HT1080 (cell line): ENCODE results near the gene BRINP2. TPM values are rescaled to one million over a fixed set of nuclear protein-coding genes. Genes with fewer than 3 reads are reported as not detected.

ENCODE experiments used
- DNase-seq: peaks from one replicate; pipeline ENCODE4 v3.0.0-alpha.2; 2015; ENCODE audit warnings: low read depth
- total RNA-seq: library from RNA; depleted of rRNA; stranded (reverse); fragments of >200 nt; shearing (Covaris generic); gene quantifications from 2 replicates; pipeline ENCODE4 v1.2.3, GENCODE V29; 2014

The BRINP2 gene
- total RNA-seq, 1 experiment from 2014 or later = 0.63 TPM

DNA sequence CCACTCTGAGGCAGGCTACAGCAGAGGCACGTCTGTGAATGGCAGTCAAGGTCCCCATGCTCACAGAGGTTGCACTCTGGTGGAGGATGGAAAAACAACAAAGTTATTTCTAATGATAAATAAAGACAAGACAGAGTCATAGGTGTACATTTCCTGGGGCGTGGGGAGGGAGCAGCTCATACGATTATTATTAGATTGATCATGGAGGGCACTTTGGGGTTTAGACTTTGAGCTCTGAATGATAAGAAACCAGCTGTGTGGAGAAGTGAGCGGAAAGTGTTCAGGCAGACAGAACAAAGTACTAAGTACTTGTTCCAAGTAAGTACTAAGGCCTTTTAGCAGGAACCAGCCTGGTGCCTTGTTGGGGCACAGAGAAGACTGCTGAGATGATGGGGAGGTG, 86.8 kb downstream of the BRINP2 start:
- no peak for DNase-seq

DNA sequence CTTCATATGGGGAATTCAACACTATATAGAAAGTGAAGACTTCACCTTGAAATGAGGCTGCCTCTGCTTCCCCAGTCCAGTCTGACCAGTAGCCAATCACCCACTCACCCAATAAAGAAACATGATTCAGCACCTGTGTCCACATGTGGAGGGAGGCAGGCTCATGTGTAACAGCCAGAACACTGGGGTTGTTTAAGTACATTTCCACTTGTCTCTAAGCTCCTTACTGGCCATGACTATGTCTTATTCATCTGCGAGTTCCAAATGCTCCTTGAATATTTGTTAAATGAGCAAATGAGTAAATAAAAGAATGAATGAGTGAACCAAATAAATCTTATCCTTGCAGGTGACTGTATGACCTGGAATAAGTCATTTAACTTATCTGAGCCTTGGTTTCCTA, 100.1 kb downstream of the BRINP2 start:
- DNase-seq = peak; percentile 22

DNA sequence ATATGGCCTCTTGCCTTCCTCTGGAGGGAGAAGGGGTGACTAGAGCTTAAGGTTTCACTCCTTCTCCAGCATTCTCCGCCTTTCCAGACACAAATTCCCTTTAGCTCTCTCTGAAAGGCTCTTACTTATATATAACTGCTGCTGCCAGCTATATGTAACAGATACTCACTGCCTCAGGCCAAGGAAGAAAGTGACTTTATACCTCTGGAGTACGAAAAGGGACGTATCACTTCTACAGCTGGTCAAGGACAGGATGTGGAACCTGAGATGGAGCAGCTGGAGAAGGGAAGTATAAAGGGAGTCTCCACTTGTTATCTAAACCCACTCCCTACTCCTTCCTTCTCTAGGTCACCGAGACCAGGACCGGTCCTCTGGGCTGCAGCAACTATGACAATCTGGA, 102.4 kb downstream of the BRINP2 start:
- no peak for DNase-seq

DNA sequence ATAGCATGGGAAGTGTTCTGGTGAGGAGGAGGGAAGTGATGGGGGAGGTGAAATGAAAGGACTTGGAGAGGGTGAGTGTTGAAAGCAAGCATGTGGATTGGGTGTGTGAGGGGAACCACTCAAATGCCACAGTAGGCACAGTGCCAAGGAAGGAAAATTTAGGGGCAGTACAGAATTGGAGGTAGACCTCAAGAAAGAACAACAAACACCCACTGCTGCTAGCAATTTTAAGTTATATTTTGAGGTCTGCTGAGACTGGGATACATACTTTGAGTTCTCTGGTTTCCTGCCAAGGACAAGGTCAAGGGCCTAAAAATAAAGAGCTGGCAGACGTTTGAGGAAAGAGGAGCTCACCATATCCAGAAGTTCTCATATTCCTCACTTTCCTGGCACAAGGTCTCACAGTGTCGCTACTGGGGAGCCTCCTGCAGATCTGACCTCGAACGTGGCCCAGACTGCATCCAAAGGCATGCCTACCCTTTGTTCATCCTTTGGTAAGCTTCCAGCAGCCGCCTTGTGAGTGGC, 104.0 kb downstream of the BRINP2 start:
- peak; percentile 79 for DNase-seq

DNA sequence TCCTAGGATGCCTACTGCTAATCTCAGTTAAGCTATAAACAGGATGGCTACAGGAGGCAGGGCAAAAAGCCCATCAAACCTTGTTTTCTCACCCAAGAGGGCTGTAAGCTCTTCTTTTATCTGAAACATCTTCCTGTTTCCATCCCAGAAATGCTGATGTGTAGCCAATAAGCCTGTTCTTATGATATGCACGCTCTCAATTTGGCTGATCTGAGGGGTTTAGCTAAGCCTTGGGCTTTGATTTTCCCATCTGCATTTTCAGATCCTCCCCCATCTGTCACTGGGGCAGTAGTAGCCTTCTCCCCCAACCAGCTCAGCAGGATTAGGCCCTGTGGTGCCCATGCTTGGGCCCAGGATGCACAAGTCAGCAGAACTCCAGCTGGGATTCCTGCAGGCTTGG, 105.0 kb downstream of the BRINP2 start:
- DNase-seq = no peak

DNA sequence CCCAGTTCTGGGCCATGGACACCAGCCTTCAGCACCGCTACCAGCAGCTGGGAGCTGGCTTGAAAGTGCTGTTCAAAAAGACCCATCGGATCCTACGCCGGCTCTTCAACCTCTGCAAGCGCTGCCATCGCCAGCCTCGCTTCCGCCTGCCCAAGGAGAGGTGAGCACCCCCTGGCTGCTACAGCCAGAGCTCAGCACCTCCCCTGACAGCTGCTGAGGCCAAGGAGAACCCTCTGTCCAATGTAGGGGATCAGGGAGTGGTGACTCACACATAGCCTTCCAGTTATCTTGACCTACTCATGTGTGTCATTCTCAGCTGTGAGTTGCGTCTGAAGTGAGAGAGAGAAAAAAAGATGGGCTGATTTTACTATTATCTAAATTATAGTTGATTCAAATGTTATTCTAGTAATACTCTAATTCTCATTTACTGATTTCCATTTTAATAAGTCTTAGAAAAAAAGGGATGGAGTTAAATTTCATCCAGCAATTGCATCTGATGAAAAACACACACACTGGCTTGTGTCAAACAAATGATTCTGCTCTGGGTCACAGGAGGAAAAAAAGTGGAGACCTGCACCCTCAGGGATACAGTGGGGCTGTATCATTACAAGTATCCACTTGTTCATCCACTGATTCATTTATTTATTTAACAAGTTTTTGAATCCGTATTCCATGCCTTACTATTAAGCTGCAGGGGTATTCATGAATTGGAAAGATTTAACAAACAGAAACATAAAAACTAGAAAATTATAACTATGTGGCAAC, 108.0 kb downstream of the BRINP2 start:
- DNase-seq = peak; percentile 75

DNA sequence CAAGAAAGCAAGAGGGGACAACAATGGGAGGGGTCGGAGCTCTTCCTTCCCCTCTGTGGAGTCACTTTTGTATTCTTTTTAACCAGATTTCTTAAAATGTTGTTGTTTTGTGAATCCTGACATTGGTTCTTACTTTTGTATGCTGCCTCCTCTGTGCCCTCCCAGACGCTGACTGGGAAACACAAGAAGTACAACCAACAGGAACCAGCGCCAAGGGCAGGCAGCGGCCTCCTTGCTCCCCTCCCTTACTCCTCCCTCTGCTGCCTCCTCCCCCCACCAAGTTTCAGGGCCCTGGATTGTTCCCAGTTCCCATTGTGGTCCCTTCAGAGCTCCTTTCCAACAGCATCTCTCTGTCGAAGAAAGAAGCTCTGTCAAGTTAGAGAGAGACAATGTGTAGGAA, 111.1 kb downstream of the BRINP2 start:
- DNase-seq = no peak

DNA sequence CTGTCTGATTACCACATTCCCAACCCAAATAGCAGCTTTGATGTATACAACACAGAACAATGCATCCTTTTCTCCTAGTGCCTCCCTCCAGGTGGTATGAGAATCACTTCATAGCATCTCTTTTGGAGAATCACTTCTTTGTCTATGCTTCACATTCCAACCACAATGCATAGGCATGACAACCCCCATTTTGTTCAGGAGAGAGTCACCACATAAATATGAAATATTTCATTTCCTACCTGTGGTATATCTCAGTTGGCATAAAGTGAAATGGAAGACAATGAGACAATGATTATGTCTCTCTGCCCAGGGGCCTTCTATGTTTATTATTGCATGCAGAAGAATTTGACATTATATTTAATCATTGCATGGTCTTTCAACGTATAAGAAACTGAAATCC, 112.2 kb downstream of the BRINP2 start:
- DNase-seq = peak; percentile 83

DNA sequence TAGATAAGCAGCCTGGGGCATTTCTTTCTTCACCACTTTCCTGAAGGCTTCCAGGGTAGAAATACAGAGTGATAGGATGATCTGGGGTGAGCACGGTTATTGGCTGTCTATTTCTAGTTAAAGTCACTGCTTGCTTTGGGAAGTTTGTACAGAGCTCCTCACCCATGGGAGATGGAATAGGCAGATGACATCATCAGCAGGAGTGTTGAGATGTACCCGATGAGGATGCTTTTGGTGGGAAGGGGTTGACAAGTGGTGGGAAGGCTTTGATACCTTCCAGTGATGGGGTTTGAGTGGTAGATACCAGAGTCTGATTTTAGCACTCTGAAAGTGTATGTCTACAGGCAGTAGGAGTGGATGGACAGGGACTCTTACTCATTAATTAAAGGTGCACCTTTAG, 112.6 kb downstream of the BRINP2 start:
- DNase-seq = no peak

DNA sequence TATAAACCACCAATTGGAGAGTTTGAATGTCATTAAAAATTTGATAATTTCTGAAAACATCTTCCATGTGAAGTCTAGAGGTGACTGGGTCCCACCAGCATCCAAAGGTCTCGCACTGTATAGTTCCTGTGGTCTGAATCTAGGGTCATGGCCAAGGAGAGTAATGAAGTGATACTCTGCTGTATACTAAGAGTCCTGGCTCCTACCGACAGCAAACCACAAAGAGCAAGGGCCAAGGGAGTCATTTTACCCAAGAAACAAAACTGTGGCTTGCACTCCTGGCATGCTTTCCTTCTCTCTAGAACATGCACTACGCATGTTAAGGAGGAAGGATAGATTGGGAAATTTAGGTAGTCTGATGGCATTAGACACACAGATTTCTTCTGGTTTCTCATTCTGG, 115.6 kb downstream of the BRINP2 start:
- peak; percentile 38 for DNase-seq

DNA sequence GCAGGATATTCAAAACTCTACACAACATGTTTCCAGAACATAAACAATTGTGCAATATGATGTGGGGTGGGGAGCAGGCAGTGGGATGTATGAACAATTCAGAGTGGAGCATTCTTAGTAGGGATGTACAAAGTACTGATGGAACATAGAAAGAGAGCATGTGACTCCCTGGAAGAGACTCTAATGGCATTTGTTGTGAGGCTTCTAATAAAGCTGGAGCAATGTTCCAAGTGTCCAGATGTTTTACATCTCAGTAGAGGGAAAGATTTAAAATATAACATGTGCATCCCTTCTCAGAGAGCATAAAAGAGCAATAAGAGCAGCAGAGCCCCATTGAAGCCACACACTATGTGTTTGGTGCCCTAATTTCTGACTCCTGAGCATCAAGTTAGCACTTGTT, 116.5 kb downstream of the BRINP2 start:
- no peak for DNase-seq

DNA sequence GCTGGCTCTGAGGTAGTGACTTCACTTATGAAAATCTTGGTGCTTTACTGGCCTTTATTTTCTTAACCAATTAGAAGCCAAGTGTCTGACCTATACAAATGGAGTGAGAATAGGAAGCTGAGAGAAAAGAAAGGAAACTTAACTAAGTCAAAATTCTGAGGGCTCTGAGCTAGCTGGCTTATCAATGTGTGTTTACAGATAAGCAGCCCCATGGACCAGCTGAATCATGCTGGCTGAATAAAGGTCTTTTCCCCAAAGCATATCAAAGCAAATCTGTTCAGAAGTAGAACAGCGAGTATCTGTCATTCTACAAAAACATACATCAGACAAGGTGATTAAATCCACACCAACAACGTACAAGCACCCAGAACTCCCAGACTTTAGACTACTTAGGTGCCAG, 117.2 kb downstream of the BRINP2 start:
- DNase-seq = no peak

DNA sequence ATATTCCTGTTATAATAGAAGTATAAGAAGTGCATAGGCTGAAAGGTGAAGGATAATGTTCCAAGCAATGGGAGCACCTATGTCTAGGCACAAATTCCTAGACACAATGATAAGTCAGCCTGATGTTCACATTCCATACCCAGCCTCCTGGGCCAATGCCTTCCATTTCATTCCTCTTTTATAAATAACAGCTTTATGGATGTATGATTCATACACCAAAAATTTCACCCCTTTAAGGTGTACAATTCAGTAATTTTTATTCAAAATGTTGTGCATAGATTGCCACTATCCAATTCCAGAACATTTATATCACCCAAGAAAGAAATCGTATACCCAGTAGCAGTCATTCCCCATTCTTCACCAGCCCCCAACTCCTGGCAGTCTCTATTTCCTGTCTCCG, 118.8 kb downstream of the BRINP2 start:
- DNase-seq = peak; percentile 10

DNA sequence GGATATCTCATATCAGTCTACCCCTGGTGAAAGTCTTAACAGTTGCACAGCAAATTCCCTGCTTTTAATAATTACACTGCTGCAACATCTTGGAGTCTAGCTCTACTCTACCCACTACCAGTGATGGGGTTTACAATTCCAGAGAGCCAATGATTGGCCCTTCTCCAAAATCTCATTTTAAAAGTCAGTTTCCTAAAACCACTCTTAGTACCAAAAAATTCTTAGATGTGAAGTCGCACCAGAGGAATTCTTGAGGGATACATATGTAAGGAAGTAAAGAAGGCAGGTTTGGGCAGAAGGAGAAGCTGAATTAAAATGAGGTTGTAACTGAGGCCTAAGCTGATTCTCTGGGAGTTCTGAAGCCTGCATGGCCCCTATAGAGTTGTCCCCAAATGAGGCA, 129.7 kb downstream of the BRINP2 start:
- DNase-seq = no peak

DNA sequence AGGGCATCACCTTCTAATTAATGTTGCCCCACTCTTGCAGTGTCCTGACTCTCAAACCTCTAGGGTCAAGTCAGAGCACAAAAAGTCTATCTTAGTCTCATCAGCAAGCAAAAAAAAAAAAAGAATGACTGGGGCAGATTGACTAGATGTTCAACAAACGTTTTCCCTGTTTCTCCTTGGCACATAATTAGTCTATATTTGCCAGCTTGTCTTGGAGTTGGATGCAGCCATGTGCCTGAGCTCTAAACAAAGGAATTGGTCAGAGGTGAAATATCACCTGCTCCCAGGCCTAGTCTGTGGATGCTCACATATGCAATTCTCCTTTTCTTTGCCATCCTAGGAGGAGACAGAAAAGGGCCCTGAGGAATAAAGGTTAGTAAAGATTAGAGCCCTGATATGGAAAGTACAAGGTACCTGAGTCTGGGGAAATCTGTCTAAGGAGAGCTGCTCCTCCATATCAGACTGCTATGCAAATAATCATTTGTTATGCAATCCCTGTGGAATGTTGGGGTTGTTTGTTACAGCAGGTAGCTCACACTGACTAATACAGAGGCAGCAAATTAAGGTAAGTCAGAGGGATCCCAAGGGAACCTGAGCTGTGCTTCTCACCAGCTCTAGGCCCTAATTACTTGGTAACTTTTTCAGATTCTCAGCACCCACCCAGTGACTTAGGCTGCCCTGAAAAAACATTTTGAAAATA, 130.8 kb downstream of the BRINP2 start:
- no peak for DNase-seq

DNA sequence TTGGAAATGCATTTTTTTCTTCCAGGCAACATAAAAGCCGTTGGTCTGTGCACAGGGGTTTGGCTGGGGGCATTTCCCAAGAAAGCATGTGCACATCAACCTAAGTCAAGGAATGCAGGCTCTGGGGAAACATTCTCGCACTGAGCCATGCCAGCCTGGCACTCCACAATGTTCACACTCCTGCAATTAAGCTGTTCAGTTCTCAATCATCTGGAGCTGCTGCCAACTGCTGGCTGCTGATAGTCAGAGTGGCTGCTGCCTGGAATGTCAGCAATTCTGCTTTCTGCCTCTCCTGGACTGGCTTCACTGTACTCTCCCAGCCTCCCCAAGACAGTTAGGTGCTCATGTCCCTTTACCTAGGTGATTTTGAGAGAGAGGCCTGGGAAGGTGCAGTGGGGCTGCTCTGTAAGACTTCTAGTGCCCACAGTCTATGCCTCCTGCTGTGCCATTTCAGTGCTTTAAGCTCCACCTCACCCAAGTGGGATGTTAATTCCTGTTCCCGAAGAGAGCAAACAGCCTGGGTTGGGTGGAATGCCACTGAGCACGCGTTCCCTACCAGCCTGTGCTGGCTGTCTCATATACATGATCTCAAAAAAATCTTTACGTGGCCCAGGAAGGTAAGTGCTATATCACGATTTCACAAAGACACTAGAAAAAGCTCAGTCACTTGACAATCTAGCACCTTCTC, 131.7 kb downstream of the BRINP2 start:
- DNase-seq = peak; percentile 11

DNA sequence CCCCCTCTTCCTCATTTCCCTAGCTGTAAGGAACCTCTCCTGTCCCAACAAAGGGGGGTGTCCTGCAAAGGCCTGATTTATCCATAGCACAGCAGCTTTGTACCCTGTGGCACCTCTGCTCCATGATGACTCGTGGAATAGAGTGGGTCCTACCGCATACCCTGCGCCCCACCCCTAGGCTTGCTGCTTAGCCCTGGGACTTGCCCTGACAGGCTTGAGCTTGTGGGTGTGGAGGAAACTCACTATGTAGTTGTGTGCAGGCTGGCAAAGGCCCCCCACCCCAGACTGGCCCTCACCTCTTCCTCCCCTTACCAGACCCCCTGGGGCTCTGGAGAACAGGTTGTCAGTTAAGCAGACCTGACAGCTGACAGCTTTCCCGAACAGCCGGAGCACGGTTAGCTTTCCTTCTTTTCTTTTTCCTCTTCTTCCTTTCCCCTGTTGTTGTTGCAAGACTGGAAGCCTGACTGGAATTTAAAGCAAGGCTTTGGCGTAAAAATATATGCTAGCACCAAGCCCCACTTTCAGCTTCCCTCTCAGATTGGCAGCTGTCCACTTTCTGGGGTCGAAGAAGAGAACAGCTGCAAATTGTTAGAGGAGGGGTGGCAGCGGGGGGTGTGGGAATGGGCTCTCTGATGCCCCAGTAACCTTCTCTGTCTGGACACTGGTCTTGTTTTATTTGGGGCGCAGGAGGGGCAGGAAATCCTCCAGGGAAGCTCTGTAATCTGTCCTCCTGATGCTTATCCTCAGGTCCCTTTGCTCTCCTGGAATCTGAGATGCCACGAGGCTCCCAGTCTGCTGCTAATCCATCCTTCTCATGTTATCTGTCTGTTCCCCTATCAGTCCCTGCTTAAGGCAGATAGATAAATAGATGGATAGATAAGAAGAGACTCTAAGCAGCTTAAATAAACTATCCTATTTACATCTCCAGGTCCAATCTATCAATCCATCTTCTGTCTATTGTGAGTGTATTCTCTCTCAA, 134.6 kb downstream of the BRINP2 start:
- no peak for DNase-seq

DNA sequence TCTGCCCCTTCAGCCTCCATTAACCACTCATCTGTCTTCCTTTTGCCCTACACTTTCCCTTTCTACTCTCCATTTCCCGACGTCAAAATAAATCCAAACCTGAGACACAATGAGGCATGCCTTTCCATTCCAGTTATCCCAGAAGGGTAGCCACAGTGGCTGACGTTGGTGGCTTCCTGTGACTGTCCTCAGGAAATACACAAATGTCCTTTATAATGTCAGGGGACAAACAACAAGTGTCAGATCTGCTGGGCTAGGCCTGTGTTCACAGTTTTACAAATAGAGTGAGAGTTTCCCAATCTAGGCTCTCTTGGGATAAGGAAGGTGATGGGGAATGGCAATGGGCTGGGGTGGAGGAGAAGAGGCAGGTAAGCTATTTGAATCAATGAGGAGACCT, 135.3 kb downstream of the BRINP2 start:
- DNase-seq = no peak

DNA sequence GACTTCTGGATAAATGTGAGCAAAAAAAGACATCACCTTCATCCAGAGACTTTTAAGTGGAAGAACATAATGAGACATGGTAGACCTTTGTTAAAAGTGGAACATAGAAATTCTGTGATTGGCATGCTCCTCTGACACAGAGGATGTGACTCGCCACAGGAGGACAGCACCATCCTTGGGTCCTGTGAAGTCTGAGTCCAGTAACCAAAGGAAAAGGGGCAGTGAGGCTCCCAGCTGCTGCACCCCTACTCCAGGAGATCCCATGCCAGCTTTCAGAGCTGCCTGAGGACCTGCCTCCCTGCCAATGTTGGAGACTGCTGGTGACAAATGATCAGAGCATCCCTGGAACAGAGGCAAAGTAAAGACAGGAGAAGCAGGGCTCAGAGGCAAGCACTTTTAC, 136.2 kb downstream of the BRINP2 start:
- peak; percentile 72 for DNase-seq

DNA sequence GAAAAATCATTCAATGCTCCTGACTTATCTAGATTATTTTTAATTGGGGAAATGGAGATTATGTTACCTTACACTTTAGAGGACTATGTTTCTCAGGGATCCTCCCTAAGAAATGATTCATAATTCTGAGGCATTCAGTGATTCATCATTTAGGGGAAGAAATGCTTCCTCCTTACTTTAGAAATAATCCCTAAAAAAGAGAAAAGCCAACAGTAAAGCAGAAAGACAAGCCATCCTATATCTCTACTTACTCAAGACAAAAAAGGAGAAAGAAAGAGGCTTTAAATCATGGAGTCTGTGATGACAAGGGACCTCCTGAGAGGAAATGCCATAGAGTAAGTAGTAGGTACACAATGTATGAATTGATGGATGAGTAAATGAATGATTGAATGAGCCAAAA, 137.0 kb downstream of the BRINP2 start:
- peak; percentile 76 for DNase-seq

DNA sequence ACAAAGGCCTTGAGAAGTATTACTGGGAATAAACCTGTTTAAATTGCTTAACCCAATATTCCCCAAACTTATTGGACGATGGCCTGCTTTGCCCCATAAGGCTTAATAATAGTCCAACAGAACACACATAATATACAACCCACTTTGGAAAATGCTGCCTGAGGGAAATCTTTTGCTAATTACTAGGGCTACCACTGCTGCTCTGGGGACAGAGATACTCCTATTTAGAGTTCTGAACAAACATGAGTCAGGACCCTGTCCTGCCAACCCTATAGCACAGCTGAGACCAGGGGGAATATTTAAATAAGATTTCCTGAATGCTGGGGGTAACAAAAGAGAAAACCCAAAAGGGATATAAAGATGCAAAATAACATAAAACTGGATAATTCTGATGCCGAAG, 139.1 kb downstream of the BRINP2 start:
- DNase-seq = no peak
